OCI-LY1 (cell line): ENCODE data around the gene AP5S1.

Experiments
- H2AFZ ChIP-seq: fragments of 200-600 bp; sonication (generic), shearing (Covaris generic); 2 replicates; pipeline ENCODE4 v1.6.0; 2014; ENCODE audit warnings: antibody characterized with exemption, mild to moderate bottlenecking, low read length
- H3F3A ChIP-seq: fragments of 200-600 bp; sonication (generic), shearing (Covaris generic); 2 replicates; pipeline ENCODE4 v1.6.0; 2014; ENCODE audit warnings: mild to moderate bottlenecking, antibody characterized with exemption, low read length, moderate library complexity; ENCODE audit not compliant: insufficient read depth
- H3K27ac ChIP-seq: fragments of 200-600 bp; sonication (generic); 2 replicates; pipeline ENCODE4 v1.5.1; 2014; ENCODE audit warnings: low read length, mixed run types, mild to moderate bottlenecking, low read depth; ENCODE audit not compliant: poor library complexity, severe bottlenecking
- H3K27me3 ChIP-seq: fragments of 200-600 bp; sonication (generic); 2 replicates; pipeline ENCODE4 v1.6.0; 2014; ENCODE audit warnings: antibody characterized with exemption, mild to moderate bottlenecking, low read length, moderate library complexity; ENCODE audit not compliant: insufficient read depth
- H3K36me3 ChIP-seq: fragments of 200-600 bp; sonication (generic); 2 replicates; pipeline ENCODE4 v1.6.1; 2014; ENCODE audit warnings: mild to moderate bottlenecking, antibody characterized with exemption, low read length, moderate library complexity, mixed read lengths; ENCODE audit not compliant: insufficient read depth
- H3K4me1 ChIP-seq: fragments of 200-600 bp; sonication (generic); 2 replicates; pipeline ENCODE4 v1.5.1; 2014; ENCODE audit warnings: mild to moderate bottlenecking, low read length, moderate library complexity; ENCODE audit not compliant: insufficient read depth, severe bottlenecking
- H3K4me2 ChIP-seq: fragments of 200-600 bp; sonication (generic), shearing (Covaris generic); 2 replicates; pipeline ENCODE4 v1.6.1; 2014; ENCODE audit warnings: low read length
- H3K4me3 ChIP-seq: fragments of 200-600 bp; sonication (generic); 2 replicates; pipeline ENCODE4 v1.5.1; 2014; ENCODE audit warnings: low read length, low read depth, mild to moderate bottlenecking, mixed read lengths; ENCODE audit not compliant: poor library complexity, severe bottlenecking
- H3K79me2 ChIP-seq: fragments of 200-600 bp; shearing (Covaris generic); 2 replicates; pipeline ENCODE4 v1.6.1; 2016; ENCODE audit warnings: mixed run types, low read length, mixed read lengths; ENCODE audit not compliant: insufficient read depth
- H3K9ac ChIP-seq: fragments of 200-600 bp; sonication (generic), shearing (Covaris generic); 2 replicates; pipeline ENCODE4 v1.6.1; 2014; ENCODE audit warnings: mild to moderate bottlenecking, low read length, mixed read lengths
- H3K9me2 ChIP-seq: fragments of 200-600 bp; sonication (generic), shearing (Covaris generic); 2 replicates; pipeline ENCODE4 v1.6.1; 2014; ENCODE audit warnings: low read depth, mild to moderate bottlenecking, low read length, mixed read lengths
- H3K9me3 ChIP-seq: fragments of 200-600 bp; shearing (Covaris generic); 2 replicates; pipeline ENCODE4 v1.6.1; 2014; ENCODE audit warnings: low read length, mixed read lengths
- H4K20me1 ChIP-seq: fragments of 200-600 bp; sonication (generic), shearing (Covaris generic); 2 replicates; pipeline ENCODE4 v1.6.0; 2016; ENCODE audit warnings: mild to moderate bottlenecking, low read length; ENCODE audit not compliant: insufficient read depth
- EZH2 ChIP-seq: fragments of 200-600 bp; sonication (generic), shearing (Covaris generic); IDR thresholded peaks from 2 replicates; pipeline ENCODE4 v1.8.0; 2017; ENCODE audit warnings: borderline replicate concordance, mixed run types, mild to moderate bottlenecking, antibody characterized with exemption, low read length, moderate library complexity, mixed read lengths
- TF ChIP-seq, protein P1 (sequence below): fragments of 200-600 bp; sonication (generic), shearing (Covaris generic); IDR thresholded peaks from 2 replicates; pipeline ENCODE4 v1.5.1; 2017; ENCODE audit warnings: mild to moderate bottlenecking, antibody characterized with exemption, low read length, moderate library complexity, mixed read lengths

AP5S1 gene

DNA sequence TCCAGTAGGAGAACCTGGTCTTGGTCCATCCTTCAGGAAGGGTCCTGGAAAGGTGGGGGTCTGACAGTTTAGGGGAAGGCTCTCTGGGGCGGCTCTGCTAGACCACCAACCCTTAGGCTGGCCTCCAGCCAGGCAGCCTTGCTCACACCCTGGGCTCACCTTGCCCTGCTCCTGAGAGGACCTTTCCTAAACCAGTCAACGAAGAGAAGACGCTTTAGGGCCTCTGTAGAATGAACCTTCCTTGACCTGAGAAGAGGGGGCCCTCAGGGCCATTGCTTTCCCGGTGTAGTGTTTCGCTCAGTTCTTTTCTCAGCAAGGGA is 23.2 kb upstream of the AP5S1 start:
- no peak overlapping the region for H2AFZ ChIP-seq
- H3K9me3 ChIP-seq: no peaks in the 10 kb centered on the region
- H3F3A ChIP-seq: no peaks in the 10 kb centered on the region
- H3K36me3 ChIP-seq: peaks cover 23% of the 10 kb centered on the region
- no peaks in the 10 kb centered on the region for H4K20me1 ChIP-seq
- 0 out of 2 replicates have a peak, but pooled peaks cover 6% of the 10 kb centered on the region for H3K79me2 ChIP-seq
- TF ChIP-seq, protein P1, sequence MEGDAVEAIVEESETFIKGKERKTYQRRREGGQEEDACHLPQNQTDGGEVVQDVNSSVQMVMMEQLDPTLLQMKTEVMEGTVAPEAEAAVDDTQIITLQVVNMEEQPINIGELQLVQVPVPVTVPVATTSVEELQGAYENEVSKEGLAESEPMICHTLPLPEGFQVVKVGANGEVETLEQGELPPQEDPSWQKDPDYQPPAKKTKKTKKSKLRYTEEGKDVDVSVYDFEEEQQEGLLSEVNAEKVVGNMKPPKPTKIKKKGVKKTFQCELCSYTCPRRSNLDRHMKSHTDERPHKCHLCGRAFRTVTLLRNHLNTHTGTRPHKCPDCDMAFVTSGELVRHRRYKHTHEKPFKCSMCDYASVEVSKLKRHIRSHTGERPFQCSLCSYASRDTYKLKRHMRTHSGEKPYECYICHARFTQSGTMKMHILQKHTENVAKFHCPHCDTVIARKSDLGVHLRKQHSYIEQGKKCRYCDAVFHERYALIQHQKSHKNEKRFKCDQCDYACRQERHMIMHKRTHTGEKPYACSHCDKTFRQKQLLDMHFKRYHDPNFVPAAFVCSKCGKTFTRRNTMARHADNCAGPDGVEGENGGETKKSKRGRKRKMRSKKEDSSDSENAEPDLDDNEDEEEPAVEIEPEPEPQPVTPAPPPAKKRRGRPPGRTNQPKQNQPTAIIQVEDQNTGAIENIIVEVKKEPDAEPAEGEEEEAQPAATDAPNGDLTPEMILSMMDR: no peak
- no peak for TF ChIP-seq EZH2
- H3K27me3 ChIP-seq: no peaks in the 10 kb centered on the region
- H3K27ac ChIP-seq: peak overlapping the region; percentile 95
- peak overlapping the region; percentile 95 for H3K4me2 ChIP-seq
- peaks cover 44% of the 10 kb centered on the region for H3K4me1 ChIP-seq
- H3K9me2 ChIP-seq: no peaks in the 10 kb centered on the region
- H3K4me3 ChIP-seq: peak overlapping the region; percentile 86
- peak overlapping the region; percentile 96 for H3K9ac ChIP-seq

DNA sequence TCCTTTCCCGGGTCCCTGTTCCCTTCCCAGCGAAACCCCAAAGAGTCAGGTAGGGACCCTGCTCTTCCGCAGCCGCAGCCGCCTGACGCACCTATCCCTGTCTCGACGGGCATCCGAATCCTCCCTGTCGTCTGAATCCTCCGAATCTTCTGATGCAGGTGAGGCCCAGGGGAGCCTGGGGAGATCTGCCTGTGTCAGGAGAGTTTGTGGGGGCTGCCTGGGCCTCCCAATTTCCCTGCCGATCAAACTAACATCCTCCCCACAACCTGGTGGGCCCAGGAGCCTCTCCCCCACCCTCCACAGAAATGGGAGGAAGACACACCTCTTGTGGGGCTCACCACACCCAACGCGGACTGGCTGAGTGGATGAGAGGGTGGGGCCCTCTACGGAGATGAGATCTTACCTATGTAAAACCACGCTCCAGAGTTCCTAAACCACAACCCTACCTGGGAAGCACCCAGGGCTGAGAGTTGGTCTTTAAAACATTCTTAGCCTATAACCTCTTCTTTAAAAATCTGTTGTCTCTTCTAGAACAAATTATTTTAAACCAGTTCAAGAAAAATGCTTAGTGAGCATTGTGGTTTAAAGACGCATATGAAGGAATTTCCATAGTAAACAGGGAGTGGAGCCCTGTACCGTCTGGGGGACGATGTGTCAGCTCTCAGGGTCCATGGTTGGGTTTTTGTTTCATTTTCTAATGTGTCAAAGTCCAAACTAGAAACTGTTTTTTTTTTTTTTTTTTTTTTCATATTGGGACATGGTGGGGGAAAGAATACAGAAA is 22.6 kb upstream of the AP5S1 start:
- H2AFZ ChIP-seq: no peak overlapping the region
- H3K27ac ChIP-seq: peak overlapping the region; percentile 95
- H3K4me1 ChIP-seq: peaks cover 44% of the 10 kb centered on the region
- peaks cover 29% of the 10 kb centered on the region for H3K36me3 ChIP-seq
- H3K9ac ChIP-seq: peak overlapping the region; percentile 96
- no peaks in the 10 kb centered on the region for H3F3A ChIP-seq
- 0 out of 2 replicates have a peak, but pooled peaks cover 6% of the 10 kb centered on the region for H3K79me2 ChIP-seq
- H3K9me2 ChIP-seq: no peaks in the 10 kb centered on the region
- H3K4me2 ChIP-seq: peak overlapping the region; percentile 95
- H3K9me3 ChIP-seq: no peaks in the 10 kb centered on the region
- H4K20me1 ChIP-seq: no peaks in the 10 kb centered on the region
- no peaks in the 10 kb centered on the region for H3K27me3 ChIP-seq
- TF ChIP-seq, protein P1: no peak
- no peak for TF ChIP-seq EZH2
- H3K4me3 ChIP-seq: peak overlapping the region; percentile 86

DNA sequence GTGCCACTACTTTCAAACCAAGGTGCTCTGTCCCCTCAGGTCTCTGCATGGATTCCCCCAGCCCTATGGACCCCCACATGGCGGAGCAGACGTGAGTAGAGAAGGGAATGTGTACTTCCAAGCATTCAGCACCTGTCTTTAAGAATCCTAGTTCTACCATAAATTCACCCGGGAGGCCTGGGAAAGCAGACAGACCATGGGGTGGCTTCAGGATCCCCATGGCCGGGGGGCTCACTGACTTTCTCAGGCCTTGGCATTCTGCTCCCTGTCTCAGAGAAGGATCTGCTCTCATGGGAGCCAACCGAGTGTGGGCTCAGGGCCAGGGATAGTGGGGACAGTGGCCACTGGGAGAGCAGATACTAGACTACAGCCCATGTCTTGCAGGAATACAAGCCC is 22.0 kb upstream of the AP5S1 start:
- Histone ChIP-seq H3K36me3 (peaks cover 35% of the 10 kb centered on the region), H4K20me1 (no peaks in the 10 kb centered on the region), H3K9me2 (no peaks in the 10 kb centered on the region), H3K9ac (peak overlapping the region; percentile 96), H3K9me3 (no peaks in the 10 kb centered on the region), H3K27ac (peak overlapping the region; percentile 95), H3F3A (no peaks in the 10 kb centered on the region), H3K27me3 (no peaks in the 10 kb centered on the region), H2AFZ (no peak overlapping the region), H3K79me2 (0 out of 2 replicates have a peak, but pooled peaks cover 6% of the 10 kb centered on the region), H3K4me3 (peak overlapping the region; percentile 86), H3K4me1 (peaks cover 44% of the 10 kb centered on the region), H3K4me2 (peak overlapping the region; percentile 95)
- TF ChIP-seq, protein P1: no peak
- no peak for TF ChIP-seq EZH2
